ENCODE results near the gene KLF2.

KLF2 gene

GRCh38 chr19:16365300-16365996, 40.8 kb downstream of the KLF2 start:
- no peak for DNase-seq (ENCODE audit: low read depth)

- DNase-seq (ENCODE audit: low read depth): no peak
These were observed 41.4 kb downstream of the KLF2 start for GRCh38 chr19:16366056-16366432.

DNA sequence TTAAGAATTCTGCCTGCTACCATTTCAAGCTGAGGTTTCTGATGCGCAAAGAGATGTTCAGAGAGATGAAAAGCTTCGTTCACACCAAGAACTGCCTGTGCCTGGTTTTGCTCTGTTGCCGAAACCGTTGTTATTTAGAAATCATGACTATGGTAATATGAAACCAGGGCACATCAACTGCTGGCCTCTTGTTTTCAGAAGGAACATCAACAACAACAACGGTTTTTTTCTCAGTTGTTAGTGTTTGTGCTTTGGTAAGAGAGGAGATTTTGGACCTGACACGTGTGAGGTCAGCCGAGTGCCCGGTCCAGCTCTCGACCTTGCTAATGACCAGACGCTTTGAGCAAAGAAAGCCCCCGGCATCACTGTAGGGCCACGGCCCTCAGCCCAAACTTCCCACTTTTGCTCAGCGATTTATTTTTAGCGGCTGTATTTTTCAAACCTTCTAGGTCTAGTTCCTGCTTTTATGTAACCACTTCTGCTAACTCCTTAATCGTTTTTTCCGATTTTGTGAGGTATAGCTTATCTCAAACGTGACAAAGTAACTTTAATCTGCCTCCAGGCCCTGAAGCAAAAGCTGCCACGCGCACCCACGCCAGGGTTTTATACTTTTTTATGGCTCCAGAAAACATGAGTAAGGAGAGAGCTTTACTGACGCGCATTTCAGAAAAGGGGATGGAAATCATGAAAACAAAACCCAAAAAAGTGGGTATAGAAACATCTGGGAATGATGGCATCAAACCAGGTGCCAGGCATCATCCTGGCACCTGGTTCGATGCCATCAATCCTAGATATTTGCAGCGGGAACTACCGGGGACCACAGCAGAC, 42.0 kb downstream of the KLF2 start:
- no peak for DNase-seq (ENCODE audit: low read depth)

- DNase-seq (ENCODE audit: low read depth): no peak
These were observed 42.6 kb downstream of the KLF2 start for GRCh38 chr19:16367261-16367683.

DNA sequence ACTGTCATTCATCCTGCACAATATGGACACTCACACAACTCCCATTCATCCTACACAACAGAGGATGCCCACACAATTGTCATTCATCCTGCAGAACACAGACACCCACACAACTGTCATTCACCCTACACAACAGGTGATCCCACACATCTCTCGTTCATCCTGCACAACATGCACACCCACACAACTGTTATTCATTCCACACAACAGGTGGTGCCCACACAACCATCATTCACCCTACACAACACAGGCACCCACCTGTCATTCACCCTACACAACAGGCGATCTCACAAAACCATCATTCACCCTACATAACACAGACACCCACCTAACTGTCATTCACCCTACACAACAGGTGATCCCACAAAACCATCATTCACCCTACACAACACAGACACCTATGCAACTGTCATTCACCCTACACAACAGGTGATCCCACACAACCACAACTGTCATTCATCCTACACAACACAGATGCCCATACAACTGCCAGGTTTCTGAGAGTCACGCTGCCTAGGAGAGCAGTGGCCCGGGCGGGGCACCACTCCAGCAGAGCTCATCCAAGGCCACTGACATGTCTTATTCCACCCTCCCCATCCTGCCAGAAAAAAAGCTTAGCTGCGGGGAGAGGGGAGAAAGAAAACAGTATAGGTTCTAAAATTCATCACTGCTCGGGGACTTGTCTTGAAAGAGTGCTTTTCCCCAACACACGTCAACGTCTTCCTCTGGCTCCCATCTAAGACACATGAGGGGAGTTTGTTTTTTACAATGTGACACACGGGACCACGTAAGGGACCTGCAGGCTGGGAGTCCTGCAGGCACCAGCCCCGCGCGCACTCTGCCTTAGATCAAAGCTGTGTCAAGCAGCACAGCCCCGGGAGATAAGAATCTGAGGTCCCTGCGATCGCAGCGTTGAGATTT, 44.0 kb downstream of the KLF2 start:
- DNase-seq (ENCODE audit: low read depth): no peak

- DNase-seq (ENCODE audit: low read depth): no peak
These were observed 44.7 kb downstream of the KLF2 start for GRCh38 chr19:16369306-16369663.

DNA sequence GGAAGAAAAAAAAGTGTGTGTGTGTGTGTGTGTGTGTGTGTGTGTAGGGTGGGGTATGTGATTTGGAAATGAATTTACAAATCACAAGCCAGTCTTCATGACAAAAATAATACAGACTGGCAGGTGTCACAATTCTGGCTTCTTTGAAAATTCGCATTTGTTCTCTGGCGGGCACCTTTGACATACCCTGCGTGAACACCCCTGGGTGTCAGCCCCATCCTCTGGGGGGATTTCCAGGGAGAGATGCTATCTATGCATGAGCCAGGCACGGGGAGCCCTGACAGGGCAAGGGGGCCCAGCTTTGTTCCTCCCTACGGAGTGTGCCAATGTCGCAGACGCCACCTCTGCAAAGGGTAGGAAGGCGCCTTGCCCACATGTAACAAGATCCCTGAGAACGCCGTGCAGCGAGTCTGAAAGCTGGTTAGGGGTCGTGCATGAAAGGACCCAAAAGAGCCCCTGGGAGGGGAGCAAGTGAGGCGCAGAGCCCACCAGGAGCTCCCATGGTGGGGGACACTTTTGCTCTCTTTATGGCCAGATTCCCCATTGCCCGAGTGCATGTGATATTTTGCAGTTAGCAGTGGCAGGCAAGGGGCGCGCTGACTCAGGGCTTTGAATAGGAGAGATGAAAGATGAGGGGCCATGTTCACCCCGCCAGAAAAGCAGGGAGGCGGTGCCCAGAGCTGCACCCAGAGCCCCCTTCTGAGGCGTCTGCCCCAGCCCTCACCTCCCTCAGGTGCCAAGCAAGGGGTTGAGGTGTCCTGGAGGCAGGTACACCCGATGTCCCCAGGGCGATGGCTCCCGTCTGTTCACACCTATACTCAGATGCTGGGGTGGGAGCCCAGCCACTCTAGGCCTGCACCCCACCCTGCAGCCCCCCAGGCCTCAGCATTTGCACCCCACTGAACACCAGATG, 45.3 kb downstream of the KLF2 start:
- no peak for DNase-seq (ENCODE audit: low read depth)

GRCh38 chr19:16370641-16371391, 46.2 kb downstream of the KLF2 start:
- no peak for DNase-seq (ENCODE audit: low read depth)

DNA sequence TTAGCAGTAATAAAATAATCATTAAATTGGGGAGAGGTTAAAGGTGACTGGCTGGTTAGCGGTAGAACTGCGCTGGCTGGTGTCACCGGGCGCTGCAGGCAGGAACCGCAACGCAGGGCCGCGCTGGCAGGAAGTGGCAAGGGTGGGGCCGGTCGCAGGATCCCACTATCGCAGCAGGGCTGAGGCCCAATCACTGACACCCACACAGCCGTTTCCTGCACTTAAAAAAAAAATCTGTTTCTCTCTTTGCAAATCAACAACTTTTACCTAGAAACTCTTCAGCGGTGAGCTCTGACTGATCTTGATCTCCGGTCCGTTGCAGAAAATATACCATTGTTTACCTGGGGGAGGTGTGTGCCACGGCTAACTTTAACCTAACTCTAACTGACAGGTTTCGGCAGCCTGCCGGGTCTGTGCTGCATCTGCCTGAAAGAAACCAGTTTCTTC, 46.9 kb downstream of the KLF2 start:
- DNase-seq (ENCODE audit: low read depth): no peak

DNA sequence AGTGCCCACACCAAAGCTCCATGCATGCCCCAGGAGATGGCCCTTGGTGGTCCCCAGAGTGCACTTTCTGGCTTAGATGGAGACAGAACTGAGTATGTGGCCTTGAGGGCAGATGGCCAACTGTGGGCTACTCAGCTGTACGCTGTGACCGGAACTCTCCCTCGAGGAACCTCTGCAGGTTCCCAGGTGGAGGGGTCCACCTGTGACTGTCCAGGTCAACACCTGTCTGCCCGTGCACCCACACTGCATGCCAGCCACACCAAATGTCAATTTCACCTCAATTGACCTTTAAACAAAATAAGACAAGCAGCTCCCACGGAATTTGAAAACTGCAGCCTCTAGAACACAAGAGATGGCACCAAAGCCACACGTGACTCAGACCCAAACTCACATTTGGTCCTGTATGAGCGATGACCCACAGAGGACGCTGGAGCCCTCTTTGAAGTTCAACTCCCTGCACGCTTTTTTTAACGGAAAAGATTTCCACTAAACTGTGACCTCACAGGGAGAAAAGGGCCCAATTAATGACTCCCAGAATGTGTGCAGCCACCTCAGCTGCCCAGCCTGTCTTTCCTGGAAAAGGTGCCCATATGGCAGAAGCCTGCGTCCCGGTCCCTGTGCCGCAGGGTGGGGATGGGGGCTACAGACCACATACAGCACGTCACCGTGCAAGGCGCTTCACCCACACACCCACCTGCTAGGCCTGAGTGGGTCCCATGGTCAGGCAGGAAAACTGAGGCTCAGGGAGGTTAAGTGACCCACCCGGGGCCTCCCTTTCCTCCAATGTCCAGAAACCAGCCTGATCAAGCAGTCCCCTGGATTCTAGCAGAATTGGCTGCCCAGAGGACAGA, 47.7 kb downstream of the KLF2 start:
- DNase-seq (ENCODE audit: low read depth): no peak

- DNase-seq (ENCODE audit: low read depth): no peak
These were observed 48.5 kb downstream of the KLF2 start for GRCh38 chr19:16373079-16373478.

DNA sequence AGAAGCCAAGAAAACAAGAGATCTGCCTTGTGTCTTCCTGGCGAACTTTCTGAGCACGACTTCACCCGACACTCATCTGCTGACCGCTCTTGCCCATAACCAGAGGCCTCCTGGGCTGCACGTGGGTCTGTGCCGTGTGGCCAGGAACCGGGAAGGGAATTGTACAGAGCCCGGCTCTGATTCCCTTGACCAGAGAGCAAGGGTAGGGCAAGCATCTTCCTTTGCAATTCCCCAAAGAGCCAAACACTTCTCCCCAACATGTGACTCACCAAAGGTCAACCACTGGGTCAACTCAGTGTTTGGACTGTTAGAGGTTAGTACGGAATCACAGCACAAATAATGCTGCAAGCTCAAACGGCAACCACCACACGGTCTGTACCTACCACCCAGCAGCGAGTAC, 48.9 kb downstream of the KLF2 start:
- DNase-seq (ENCODE audit: low read depth): peak; percentile 86

GRCh38 chr19:16373989-16374388, 49.4 kb downstream of the KLF2 start:
- no peak for DNase-seq (ENCODE audit: low read depth)

GRCh38 chr19:16374436-16374835, 49.8 kb downstream of the KLF2 start:
- no peak for DNase-seq (ENCODE audit: low read depth)

DNA sequence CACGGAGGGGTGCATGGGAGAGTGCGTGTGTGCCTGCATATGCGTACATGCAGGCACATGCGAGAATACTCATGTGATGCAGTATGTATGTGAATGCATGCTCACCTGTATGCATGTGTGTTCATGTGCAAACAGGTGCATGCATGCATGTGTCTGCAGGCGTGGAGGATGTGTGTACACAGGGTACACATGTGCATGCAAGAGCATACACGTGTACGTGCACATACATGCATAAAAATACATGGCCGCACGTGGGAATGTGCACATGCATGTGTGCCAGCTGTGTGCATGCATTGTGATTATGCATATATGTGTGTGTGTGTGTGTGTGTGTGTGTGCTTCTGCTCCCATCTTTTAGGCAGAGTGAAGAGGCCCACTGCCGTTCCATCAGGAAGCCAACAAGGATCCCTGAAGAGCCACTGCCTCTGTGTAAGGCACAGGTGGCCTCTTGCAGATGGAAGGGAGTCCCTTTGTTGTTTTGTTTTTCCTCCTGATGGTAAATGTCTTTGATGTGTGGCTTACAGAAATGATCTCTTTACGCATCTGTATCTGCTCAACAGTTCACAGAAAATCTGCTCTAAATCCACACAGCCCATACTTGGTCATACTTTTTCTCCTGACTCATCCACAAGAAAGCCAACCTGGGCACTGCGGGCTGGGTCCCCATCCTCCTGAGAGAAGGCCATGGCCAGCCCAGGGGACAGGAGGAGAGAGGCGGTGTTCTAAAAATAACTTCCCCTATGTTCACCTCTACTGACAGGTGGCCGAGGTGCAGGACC, 50.7 kb downstream of the KLF2 start:
- no peak for DNase-seq (ENCODE audit: low read depth)

DNA sequence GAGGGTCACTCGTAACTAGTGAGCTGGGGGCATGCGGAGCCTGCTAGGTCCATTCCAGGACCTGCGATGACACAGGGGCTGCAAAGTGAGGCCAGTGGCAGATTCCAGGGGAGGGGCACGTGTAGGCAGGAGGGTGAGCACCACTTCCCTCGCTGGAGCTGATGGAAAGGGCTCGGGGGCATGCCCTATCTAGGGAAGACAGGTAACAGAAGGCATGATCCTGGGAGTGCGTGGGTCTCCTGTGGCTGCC, 51.2 kb downstream of the KLF2 start:
- no peak for DNase-seq (ENCODE audit: low read depth)

DNA sequence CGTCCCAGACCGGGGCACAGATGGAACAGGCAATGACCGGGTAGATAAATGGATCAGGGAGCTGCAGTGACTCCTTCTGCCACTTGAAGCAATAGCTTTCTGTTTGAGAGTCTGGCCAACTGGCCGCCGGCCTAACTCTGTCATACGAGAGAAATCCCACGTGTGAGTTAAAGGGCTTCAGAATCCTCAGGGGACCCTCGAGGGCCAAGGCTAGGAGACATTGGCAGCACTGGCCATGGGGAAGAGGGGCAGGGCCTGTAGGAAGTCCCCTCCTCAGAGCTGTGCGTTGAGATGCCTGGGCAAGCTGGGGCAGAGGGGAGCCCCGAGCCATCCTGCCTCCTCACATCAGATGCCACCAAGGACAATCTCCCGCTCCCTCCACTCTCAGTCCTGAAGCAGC, 51.6 kb downstream of the KLF2 start:
- DNase-seq (ENCODE audit: low read depth): no peak

GRCh38 chr19:16376649-16377048, 52.0 kb downstream of the KLF2 start:
- no peak for DNase-seq (ENCODE audit: low read depth)

DNA sequence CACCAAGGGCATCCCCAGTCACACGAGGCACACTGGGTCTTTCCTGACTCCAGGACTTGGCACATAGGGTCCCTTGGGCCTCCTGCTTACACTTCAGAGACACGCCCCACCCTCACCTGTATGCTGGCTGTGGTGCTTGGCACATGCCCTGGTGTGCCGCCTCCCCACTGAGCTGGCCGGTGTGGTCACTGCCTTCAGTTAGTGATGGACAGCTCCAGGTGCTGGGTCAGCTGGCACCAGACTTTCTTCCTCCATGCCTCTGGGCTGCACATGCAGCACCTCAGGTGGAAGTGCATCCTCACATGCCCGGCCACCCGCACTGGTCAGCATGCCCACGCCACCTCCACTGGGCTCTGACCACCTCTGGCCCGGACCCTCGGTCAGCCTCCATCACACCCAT, 52.9 kb downstream of the KLF2 start:
- no peak for DNase-seq (ENCODE audit: low read depth)

All from stromal cell of bone marrow (primary cell).